NCI-H187 treated with DMSO at 0.1 percent for 48 hours (cell line): ENCODE data around the gene CNTNAP5.

Experiments
- DNase-seq: peaks from one replicate; lab custom pipeline; 2025; lab: John Stamatoyannopoulos, UW

Gene CNTNAP5

GRCh38 chr2:124692707-124693106 is 667.6 kb downstream of the CNTNAP5 start:
- DNase-seq, result no peak

GRCh38 chr2:124693156-124693555 is 668.1 kb downstream of the CNTNAP5 start:
- no peak for DNase-seq

DNA sequence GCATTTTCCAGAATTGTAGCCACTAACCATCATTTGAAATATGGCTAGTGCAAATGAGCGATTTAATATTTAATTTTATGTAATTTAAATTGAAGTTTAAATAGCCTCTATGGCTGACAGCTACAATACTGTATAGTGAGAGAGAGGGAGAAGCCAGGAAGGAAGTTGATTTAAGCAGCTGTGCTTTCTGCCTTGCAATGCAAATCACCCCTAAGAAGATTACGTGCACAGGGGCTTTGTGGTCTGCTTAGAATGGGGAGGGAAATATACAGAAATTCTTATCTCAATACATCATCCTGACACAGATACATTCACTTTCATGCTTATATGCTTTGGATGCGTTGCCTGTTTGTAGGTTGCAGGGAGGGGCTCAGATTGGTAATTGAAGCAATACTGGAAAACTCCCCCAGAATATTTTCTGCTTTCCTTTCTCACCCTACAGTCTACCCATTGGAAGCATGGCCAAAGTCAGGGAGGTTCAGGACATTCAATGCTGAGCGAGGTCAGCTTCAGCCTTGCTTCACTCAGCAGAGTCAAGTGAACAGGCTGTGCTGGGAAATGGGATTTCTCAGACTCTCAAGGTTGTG is 674.0 kb downstream of the CNTNAP5 start:
- no peak for DNase-seq

DNA sequence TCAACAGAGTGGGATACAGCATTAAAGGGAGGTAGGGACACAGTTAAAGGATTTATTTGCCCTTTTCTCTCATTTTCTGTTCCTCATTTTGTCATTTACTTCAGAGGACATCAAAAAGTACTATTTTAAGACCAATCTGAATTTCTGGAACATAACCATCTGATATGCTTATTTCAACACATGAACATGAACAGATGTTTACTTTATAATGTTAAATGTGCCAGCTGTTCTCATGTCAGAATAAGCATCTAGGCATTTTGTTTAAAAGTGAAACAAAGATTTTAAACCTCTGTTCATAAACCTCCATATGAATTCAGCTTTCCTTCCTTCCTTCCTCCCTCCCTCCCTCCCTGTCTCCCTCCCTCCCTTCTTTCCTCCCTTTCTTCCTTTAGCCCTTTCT is 677.7 kb downstream of the CNTNAP5 start:
- DNase-seq, result no peak

DNA sequence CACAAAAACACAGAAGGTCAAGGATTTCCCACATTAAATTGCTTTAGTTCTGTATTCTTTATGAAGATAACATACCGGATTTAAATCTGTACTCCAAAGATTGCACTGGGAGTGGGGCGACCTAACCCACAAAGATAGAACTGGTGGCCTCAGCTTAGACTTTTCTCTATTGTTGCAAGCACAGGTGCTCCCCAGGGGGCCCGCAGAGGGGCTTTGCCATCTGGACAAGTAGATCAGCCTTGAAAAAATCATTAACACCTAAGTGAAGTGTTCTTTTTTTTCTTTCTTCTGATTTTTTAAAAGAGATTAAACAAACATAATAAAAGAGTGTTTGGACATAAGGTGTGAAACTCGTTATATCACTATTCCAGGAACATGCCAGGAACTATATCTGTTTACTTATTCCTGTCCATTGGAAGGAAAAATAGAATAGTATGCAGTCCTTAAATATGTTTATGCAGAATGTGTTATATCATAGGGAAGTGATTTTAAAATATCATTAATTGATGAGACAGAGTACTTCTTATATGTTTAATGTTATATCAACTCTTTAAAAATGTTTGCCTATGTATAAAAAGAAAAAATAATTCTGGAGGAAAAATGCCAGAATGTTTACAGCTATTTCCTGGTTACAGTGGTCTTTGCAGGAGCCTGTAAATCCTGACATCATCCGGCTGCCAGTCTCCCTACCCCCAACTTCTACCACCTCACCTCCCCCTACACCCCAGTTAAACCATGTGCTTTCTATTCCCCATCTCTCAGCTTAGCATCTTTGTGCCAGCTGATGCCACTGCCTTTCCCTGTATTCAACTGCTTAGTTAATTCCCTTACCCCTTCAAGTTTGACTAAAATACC is 679.2 kb downstream of the CNTNAP5 start:
- DNase-seq, result no peak

- no peak for DNase-seq
Measured at GRCh38 chr2:124708661-124709060, 683.6 kb downstream of the CNTNAP5 start.

DNA sequence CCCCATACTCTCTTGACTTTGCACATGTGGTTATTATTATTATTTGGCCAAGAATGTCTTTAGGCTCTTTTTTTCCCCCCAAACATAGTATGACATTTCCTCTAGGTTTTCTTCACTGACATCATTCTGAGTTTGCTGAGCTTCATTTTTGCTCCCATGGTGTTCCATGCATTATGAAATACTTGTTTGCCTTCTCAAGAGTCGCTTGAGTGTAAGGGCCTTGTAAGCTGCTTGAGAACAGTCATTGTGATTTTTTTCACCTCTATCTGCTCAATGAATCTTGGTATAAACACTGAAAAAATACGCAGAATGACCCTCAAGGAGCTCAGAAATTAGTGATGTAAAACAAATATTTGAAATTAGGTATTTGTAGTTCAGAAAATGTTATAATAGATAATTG is 688.9 kb downstream of the CNTNAP5 start:
- no peak for DNase-seq

DNA sequence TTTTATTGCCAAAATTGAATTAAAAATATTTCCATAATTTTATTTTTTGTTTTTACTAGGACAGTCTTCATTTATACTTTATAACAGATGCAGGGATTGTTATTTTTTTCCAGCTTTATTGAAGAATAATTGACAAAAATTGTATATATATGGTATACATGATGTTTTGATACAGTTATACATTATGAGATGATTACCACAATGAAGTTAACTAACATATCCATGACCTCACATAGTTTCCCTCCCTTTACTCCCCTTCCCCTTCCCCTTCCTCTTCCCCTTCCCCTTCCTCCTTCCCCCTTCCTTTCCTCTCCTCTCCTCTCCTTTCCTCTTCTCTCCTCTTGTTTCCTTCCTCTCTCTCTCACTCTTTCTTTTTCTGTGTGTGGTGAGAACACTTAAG is 700.1 kb downstream of the CNTNAP5 start:
- no peak for DNase-seq

- no peak for DNase-seq
Measured at GRCh38 chr2:124740636-124741035, 715.5 kb downstream of the CNTNAP5 start.

DNA sequence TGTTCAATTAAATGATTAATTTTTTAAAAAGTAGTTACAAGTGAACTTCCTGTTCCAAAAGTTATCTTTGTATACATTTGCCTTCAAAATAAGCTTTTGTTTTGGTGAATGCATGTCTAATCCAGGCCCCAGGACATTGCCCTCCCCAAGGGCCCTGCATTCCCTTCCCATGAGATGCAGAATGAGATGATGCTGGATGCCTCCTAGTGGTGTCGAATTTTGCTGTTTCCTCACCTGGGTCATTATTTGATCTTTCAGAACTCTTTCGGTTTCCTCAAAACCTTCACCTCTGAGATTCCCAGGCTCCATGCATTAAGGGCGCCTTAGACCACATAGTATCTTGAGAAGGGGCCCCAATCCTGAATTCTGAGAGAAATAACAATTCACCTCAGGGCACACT is 728.8 kb downstream of the CNTNAP5 start:
- DNase-seq, result no peak

GRCh38 chr2:124755386-124755785 is 730.3 kb downstream of the CNTNAP5 start:
- no peak for DNase-seq

DNA sequence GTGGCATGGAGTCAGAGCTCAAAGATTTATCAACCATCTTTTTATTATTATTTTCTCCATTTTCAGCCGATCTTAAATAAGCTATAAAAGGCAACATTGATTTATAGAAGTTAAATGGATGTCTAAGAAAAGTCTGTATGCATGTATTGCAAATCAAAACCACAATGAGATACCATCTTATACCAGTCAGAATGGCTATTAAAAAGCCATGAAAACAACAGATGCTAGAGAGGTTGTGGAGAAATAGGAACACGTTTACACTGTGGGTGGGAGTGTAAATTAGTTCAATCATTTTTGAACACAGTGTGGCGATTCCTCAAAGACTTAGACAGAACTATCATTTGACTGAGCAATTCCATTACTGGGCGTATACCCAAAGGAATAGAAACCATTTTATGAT is 731.0 kb downstream of the CNTNAP5 start:
- no peak for DNase-seq

- no peak for DNase-seq
Measured at GRCh38 chr2:124762388-124762787, 737.3 kb downstream of the CNTNAP5 start.

- DNase-seq, result no peak
Measured at GRCh38 chr2:124763611-124764010, 738.5 kb downstream of the CNTNAP5 start.

DNA sequence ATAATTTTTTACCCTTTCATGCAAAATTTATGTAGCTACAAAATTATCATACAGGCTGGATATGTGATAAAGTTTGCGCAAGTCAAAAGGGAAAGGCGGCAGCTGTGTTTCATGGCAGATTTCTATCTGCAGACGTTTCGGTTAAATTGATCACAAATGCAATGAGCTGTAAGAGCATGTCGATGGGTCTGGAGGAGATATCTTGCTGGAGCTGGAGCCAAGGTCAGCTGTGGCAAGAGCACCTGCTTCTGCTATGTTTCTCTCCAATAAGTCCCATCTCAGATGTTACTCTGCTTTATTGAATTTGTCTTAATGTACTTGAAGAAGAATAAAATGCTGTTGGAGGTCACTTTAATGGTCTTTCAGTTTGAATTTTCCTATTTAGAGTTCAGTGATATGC is 749.7 kb downstream of the CNTNAP5 start:
- no peak for DNase-seq

DNA sequence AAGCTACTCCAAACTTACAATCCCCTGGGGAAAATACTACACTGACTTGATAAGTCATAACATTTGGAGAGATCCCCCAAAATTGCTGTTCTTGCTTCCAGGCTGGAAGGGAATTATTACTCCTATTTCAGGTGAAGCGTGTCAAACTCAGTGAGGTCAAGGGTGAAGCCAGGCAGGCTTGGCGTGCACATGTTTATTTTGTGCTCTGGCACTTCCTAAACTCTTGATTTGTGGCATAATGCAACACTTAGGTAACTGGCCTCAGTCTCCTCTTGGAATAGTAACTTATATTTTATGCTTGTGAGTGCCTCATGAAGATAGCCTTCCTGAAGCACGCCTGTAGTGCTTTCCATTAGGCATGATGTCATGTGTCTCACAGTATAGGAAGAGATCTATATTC is 751.2 kb downstream of the CNTNAP5 start:
- DNase-seq, result no peak

GRCh38 chr2:124778076-124778475 is 753.0 kb downstream of the CNTNAP5 start:
- no peak for DNase-seq

- DNase-seq, result no peak
Measured at GRCh38 chr2:124796647-124797046, 771.6 kb downstream of the CNTNAP5 start.

DNA sequence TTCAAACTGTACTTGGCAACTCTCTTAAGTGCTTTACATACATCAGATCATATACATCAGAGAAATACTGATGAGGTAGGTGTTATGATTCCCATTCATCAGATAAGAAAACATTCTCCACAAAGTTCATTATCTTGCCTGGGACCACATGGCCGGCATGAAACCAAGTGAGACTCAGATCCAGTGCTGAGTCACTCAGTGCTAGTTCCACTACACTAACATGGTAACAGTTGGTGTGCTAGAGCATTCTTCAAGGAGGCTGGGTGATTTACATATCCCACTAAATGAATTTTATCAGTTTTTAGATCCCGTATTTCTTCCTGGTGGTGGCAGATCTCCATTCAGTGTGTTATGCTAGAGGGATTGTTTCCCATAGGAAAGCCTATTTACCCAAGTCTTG is 772.0 kb downstream of the CNTNAP5 start:
- no peak for DNase-seq

DNA sequence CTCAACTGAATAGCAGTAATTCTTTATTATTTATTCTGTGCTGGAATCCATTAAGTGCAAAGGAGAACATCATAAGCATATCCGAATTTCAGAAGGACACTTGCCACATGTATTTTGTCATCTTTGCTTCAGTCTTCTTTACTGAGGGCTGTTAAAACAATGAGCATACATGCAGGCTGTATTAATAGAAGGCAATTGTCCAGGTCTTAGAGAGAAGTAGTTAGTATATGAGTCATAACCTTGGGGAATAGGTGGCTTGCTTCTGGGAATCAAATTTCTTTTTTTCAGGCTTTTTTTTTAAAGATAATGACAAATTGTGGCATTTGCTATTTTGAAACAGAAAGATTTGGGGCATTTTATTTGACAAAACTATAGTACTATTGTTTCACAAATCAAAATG is 773.5 kb downstream of the CNTNAP5 start:
- no peak for DNase-seq

DNA sequence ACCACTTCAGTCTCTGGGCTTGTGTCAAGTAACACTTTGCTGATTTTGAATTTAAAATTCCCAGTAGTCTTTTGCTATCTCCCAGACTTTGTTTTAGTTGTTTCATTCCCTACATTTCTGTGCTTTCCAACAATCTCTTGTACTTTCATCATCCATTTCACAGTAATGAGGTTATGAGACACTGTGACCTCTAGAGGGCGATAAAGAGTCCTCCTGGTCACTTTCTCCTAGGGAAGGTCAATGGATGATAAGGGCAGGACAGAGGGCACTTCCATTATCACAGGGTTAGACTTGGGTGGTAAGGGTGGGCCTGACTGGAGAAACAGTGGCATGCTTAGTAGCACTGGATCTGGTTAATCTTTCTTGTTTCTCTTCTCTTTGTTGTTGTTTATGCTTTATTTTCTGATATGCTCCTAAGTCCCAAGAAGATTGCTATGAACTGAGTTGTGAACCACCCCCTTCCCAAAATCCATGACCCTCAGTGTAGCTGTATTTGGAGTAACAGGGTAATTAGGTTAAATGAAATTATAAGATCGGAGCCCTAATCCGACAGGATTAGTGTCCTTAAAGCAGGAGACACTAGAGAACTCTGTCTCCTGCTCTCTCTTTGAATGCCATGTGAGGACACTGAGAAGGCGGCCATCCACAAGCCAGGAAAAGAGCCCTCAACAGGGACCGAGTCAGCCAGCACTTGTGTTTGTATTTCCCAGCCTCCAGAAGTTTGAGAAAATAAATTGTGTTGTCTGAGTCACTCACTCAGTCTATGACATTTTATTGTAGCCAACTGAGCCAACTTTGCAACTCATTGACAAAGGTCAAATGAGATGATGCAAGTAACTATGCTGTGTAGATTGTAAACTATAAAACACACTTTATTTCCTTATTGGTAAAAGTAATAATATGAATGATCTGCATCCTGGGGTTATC is 779.2 kb downstream of the CNTNAP5 start:
- DNase-seq, result no peak

DNA sequence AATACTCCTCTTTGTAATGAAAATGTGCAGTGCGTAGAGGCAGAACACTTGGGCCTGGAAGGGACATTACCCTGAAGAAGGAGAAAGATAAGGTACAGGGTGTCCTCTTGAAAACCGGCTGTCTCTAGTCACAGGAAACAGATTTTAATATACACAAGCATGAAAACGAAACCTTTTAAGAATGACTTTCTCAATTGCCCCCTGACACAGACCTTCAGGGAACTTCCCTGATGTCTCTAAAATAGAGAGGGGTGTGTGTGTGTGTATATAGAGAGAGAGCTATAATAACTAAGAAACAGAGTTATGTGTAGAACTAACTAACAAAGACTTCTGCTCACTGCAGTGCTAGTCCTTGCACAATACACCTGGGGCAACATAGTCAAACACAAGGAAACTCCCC is 780.0 kb downstream of the CNTNAP5 start:
- no peak for DNase-seq

DNA sequence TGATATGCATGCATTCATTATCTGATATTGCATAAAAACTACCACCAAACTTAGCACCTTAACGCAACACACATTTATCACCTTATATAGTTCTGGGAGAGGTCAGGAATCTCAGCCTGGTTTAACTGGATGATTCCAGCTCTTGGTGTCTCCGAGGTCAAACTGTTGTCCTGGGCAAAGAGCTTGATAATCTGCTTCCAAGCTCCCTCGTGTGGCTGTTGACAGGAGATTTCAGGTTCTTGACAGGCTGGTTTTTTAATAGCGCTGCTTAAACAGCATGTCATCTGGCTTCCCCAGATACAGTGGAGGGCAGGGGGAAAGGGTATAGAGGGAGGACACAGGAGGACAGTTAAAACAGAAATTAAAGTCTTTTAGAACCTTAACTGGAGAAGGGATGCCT is 785.0 kb downstream of the CNTNAP5 start:
- peak; percentile 0 for DNase-seq
